22Rv1 (cell line): Measurements from ENCODE around the gene CRELD2.

ENCODE experiments used
- H3K27ac ChIP-seq: fragments of 450-650 bp; 2 replicates; pipeline ENCODE4 v1.5.1; 2017
- ZFX ChIP-seq: fragments of 450-650 bp; IDR thresholded peaks from 2 replicates; pipeline ENCODE4 v1.6.1; 2017; ENCODE audit warnings: antibody characterized with exemption, borderline replicate concordance
- TF ChIP-seq, protein P1 (sequence below): fragments of 450-650 bp; IDR thresholded peaks from 2 replicates; pipeline ENCODE4 v1.5.1; 2017; ENCODE audit warnings: mild to moderate bottlenecking

CRELD2 gene

DNA sequence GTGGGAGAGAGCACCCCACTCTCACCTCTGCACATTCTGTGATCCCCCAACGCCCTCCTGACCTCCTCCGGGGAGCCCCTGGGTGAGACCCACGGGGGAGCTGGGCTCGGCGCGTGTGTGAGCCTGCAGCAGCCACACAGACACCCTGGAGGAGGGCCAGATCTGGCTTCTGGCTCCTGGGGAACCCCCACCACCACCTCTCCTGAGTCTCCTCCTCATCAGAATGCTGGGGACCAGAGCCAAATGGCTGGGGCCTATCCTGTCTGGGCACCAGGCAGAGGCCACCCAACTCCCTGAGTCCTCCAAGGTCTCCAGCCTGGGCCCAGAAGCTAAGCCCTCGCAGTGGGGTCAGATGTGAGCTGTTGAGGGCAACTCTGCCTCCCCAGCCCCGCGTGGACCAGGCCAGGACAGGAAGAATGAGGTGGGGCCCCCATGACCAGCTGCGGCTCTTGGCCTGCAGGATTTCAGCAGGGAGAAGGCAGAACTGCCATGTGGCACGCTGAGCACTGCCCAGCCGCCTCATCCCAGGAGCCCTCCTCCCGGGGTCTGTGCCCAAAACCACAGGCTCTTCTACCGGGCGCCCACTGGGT lies 36.7 kb downstream of the CRELD2 start:
- peak overlapping the region; percentile 99 for H3K27ac ChIP-seq
- no peak for TF ChIP-seq ZFX
- TF ChIP-seq, protein P1, sequence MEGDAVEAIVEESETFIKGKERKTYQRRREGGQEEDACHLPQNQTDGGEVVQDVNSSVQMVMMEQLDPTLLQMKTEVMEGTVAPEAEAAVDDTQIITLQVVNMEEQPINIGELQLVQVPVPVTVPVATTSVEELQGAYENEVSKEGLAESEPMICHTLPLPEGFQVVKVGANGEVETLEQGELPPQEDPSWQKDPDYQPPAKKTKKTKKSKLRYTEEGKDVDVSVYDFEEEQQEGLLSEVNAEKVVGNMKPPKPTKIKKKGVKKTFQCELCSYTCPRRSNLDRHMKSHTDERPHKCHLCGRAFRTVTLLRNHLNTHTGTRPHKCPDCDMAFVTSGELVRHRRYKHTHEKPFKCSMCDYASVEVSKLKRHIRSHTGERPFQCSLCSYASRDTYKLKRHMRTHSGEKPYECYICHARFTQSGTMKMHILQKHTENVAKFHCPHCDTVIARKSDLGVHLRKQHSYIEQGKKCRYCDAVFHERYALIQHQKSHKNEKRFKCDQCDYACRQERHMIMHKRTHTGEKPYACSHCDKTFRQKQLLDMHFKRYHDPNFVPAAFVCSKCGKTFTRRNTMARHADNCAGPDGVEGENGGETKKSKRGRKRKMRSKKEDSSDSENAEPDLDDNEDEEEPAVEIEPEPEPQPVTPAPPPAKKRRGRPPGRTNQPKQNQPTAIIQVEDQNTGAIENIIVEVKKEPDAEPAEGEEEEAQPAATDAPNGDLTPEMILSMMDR: no peak

DNA sequence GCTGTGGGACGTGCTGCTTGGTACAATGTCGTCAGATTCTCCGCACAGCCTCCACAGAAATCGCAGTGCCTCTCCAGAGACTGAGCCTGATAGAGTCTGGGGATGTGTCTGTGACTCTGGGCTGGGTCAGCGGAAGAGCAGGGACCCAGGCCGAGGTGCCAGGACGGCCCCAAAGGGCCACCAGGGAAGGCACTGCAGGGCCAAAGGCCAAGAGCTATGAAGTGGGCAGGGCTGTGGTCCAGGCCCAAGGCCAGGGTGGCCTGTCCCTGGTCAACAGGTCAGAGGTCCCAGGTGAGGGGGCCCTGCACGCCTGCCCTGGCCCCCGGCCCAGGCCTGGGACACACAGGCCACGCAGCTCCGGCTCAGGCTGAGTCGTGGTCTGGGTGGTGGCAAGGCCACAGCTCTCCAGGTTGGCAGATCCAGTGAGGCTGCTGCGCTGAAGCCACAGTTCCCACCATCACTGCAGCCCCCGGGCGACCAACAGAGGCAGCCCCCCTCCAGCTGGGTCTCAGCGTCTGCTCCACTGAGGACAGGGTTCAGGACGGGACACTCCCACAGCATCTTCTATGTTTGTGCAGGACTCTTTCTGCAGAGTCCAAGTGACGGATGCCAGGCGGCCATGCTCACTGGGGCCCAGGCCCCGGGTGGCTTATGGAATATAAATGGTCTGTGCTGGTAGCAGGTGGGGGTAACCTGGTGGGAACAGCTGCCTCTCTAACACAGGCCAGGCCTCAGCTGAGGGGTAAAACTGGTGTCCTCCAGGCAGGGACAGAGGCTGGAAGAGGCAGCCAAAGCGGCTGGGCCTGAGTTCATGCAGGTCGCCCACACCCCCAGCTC lies 37.4 kb downstream of the CRELD2 start:
- peak overlapping the region; percentile 99 for H3K27ac ChIP-seq
- TF ChIP-seq, protein P1: no peak

DNA sequence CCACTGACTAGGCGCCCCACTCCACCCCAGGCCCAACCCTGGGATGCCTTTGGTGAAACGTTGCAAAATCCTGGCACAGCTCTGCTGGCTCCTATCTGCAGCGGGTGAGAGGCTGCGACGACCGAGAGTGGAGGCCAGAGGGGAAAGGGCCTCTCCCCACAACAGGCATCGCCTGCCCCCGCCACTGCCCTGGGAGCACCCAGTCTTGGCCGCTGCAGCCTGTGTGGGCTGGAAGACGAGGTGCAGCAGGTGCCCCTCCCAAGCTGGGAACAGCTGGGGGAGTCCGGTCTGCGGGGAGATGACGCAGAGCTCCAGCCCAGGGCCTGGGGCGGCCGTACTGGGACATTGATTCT lies 38.0 kb downstream of the CRELD2 start:
- TF ChIP-seq, protein P1: no peak
- no peak for TF ChIP-seq ZFX
- peak overlapping the region; percentile 99 for H3K27ac ChIP-seq

DNA sequence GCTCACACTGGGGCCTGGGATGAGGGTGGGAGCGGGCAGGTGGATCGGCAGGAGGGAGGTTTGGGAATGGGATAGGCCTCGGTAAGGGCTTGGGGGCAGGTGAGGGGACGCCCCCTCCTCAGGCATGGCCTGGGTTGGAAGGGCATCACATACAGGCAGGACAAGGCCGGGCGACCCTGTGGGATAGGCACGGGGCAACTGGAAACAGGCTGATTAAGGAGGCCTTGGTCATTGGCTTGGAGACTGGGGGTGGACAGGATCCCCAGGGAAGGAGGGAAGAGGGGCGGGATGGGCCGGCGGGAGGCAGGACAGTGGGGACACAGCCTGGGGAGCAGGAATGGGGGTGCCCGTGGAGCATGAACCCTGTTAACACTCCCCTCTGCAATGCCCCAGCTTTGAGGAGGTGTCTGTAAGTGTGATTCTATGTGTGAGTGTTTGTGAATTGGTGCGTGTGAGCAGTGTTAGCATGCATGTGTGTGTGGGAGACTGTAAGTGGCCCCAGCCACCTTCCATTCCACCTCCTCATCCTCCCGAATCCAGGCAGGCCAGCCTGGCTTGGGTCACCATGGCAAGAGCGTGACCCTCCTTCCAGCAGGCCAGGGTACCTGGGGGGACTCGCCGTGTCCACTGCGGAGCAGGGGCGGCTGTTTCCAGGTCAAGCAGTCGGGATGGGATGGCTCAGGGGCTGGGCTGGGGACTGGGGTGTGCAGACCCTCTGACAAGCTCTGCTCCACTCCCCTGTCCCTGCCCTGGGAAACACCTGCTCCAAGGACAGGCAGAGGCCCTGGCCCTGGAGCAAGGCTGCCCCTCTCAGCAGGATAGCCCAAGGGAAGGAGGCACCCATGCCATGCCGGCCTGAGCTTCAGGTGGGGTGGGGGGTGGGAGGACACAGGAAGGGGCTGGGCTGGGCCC lies 38.7 kb downstream of the CRELD2 start:
- peak overlapping the region; percentile 99 for H3K27ac ChIP-seq
- TF ChIP-seq ZFX: no peak
- TF ChIP-seq, protein P1: no peak

DNA sequence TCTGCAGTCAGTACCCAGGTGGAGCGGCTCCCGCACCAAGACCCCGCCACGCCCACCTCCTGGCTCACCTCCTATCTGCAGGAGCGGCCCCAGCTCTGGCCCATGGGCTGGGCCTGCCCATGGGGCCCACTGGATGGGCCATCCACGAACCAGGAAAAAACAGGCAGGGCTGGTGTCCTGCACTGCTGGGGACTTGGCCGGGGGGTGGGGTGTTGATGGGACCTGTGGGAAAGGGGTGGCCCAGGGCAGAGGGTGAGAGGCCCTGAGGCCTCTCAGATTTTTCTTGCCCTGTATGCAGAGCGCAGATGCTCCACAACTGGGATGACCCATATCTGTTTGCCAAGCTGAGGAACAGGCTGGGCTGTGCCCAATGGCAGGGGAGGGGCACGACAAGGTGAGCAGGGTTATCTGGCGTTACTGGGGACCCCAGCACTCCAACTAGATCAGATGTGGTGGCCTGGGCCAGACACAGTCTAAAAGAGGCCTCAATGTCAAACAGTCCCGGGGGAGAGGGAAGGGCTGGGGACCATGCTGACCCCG lies 39.5 kb downstream of the CRELD2 start:
- H3K27ac ChIP-seq: peak overlapping the region; percentile 98

DNA sequence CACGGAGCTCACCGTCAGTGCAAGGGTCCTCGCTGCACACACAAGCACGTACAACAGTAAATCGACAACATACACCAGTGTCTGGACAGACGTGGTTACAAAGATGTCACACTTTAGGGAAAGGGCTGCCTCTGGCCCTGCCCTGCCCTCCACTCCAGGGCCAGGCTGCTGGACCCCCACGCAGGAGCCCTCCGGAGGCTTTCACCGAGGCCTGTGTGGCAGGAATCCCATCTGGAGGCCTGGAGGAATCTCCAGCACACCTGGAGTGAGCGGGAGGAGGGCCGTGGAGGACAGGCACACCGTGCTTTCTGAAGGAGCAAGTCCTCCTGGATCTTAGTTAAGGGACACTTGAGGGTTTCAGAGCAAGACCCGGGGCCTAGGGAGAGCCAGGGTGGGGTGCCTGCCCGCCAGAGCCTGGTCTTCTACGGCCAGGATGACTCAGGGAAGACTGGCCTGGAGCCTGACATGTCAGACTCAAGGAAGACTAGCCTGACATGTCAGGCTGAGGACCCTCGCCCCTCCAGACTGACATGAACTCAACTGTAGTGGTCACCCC lies 40.0 kb downstream of the CRELD2 start:
- TF ChIP-seq, protein P1: no peak
- TF ChIP-seq ZFX: no peak
- H3K27ac ChIP-seq: peak overlapping the region; percentile 98

More for the DNA sequence above, 39.5 kb downstream of the CRELD2 start:
- TF ChIP-seq, protein P1: no peak
- TF ChIP-seq ZFX: no peak
